Right lobe of liver (tissue), 6 donors: ENCODE data around the gene OR8B3. TPM values are rescaled to one million over a fixed set of nuclear protein-coding genes. Genes with fewer than 3 reads are reported as not detected.

Experiments
- ATAC-seq, 4 donors: fragments of 200-7000 bp; cut with Tn5 transposase; one replicate each; pipeline ENCODE4 v1.9.1; 2020; ENCODE audit warnings: mild to moderate bottlenecking in 4 of 4, moderate library complexity in 4 of 4
- DNase-seq, 3 donors: peaks; one replicate each; pipeline ENCODE4 v3.0.0-alpha.2; 2020
- H3K27ac ChIP-seq, 3 donors: fragments of 200-600 bp; one replicate each; pipeline ENCODE4 v1.8.0; 2022
- H3K27me3 ChIP-seq, 2 donors: fragments of 200-600 bp; one replicate each; pipeline ENCODE4 v1.8.0; 2022
- H3K36me3 ChIP-seq, 4 donors: fragments of 200-600 bp; sonication (generic) in 1 of 4; one replicate each; pipeline versions ENCODE4 v1.5.1 to v1.8.0; 2017 to 2022; ENCODE audit warnings: control low read depth in 1 of 4
- H3K4me1 ChIP-seq, 4 donors: fragments of 200-600 bp; sonication (generic) in 1 of 4; one replicate each; pipeline versions ENCODE4 v1.5.1 to v1.8.0; 2017 to 2022; ENCODE audit warnings: control low read depth in 1 of 4
- H3K4me3 ChIP-seq, 3 donors: fragments of 200-600 bp; one replicate each; pipeline ENCODE4 v1.8.0; 2022
- H3K9me3 ChIP-seq, 4 donors: fragments of 200-600 bp; sonication (generic) in 1 of 4; one replicate each; pipeline versions ENCODE4 v1.5.1 to v1.8.0; 2017 to 2022; ENCODE audit warnings: control low read depth in 1 of 4
- POLR2A ChIP-seq: fragments of 450-650 bp; IDR thresholded peaks from one replicate; pipeline ENCODE4 v1.6.1; 2017; ENCODE audit warnings: antibody characterized with exemption, mild to moderate bottlenecking
- WGBS: methylation state at CpG from one replicate; pipeline ENCODE4 v1.1.6; 2018; ENCODE audit warnings: low coverage, low lambda C conversion rate; ENCODE audit not compliant: insufficient coverage; ENCODE audit errors: missing lambda C conversion rate; 5-methylcytosine and 5-hydroxymethylcytosine counted together
- intact Hi-C, 2 donors: fragments of 100-400 bp; cut with DNase I; formaldehyde crosslinking; loops; one replicate each; pipeline versions ENCODE4 v1.11.2 to v1.14.1; 2022
- total RNA-seq, 6 experiments: library from RNA; depleted of rRNA in 2 of 6; stranded (reverse); fragments of >200 nt in 2 of 6; fragmentation: NEBNext Ultra II Directional in 3 of 6; extraction: Animal tissue kit (Norgen Biotek cat#: 25700) in 3 of 6; gene quantifications; one replicate each; pipeline versions ENCODE4 v1.1.0 to v1.2.4, GENCODE V29; 2016 to 2023
- TF ChIP-seq, protein P1 (sequence below), 4 donors: fragments of 200-600 bp in 3 of 4; fragments of 450-650 bp in 1 of 4; IDR thresholded peaks; one replicate each; pipeline versions ENCODE4 v1.5.1 to v1.8.0; 2016 to 2022; ENCODE audit warnings: antibody characterized with exemption in 4 of 4, mild to moderate bottlenecking in 2 of 4
- donor health status: DM: no; HTN: yes; CAD: no.
- donor health status: DM: no; HTN: no; CAD: no.
- donor health status: DM: no; HTN: no; CAD: no.
- donor health status: DM: no; HTN: yes; CAD: no.
- donor health status: DM: no; HTN: yes; CAD: no.

The OR8B3 gene
- total RNA-seq, 6 experiments from 2014 or later = not detected

DNA sequence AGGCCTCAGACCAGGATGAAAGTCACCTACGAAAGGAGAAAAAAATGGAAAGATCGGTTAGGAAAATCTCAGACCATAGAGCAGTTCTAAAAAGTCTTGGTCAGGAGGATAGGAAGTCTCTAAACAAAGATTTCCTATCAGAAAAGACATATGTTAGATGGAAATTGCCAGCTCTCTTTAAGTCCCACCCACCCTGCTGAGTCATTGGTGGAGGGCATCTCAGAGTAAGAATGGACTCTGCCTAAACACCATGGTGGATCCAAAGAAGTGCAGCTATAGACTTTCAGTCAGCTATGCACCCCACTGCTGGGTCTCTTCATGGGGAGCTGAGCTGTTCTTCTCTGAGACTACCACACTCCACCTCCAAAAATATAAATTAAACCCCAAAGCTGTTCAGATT is 18.2 kb downstream of the OR8B3 start:
- TF ChIP-seq POLR2A = no peak
- TF ChIP-seq, protein P1, sequence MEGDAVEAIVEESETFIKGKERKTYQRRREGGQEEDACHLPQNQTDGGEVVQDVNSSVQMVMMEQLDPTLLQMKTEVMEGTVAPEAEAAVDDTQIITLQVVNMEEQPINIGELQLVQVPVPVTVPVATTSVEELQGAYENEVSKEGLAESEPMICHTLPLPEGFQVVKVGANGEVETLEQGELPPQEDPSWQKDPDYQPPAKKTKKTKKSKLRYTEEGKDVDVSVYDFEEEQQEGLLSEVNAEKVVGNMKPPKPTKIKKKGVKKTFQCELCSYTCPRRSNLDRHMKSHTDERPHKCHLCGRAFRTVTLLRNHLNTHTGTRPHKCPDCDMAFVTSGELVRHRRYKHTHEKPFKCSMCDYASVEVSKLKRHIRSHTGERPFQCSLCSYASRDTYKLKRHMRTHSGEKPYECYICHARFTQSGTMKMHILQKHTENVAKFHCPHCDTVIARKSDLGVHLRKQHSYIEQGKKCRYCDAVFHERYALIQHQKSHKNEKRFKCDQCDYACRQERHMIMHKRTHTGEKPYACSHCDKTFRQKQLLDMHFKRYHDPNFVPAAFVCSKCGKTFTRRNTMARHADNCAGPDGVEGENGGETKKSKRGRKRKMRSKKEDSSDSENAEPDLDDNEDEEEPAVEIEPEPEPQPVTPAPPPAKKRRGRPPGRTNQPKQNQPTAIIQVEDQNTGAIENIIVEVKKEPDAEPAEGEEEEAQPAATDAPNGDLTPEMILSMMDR (IDR thresholded peaks at IDR 0.05) = no peak
- Histone ChIP-seq H3K27me3 (no peaks in the 10 kb centered on the region), H3K27ac (no peak overlapping the region), H3K36me3 (no peaks in the 10 kb centered on the region), H3K4me3 (no peak overlapping the region), H3K4me1 (no peaks in the 10 kb centered on the region), H3K9me3 (no peaks in the 10 kb centered on the region)
- WGBS = 79% methylated on average over 2 of the region's 2 CpGs
- ATAC-seq = no peak
- intact Hi-C loops = no loop called here
- DNase-seq = no peak

DNA sequence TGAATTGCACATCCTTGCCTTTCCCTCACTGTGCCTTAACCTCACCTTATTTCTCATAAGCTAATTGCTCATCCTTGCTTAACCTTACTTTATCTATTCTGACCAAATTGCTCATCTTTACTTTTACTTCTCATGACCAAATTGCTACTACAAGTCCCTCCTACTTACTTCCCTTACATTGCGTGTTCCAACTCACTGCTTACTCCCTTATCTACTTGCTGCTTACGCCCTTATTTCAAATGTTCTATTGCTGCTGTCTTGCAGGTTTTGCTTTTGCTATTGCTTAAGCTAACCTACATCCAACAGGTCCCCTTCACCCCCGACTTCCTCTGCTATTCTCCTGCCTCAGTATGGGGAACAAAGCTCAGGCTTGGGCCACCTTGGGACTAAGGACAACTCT is 22.5 kb downstream of the OR8B3 start:
- H3K36me3 ChIP-seq = no peaks in the 10 kb centered on the region
- H3K4me1 ChIP-seq = no peaks in the 10 kb centered on the region
- ATAC-seq (no peak), DNase-seq (no peak)
- H3K4me3 ChIP-seq = no peak overlapping the region
- WGBS = 22% methylated on average over 3 of the region's 3 CpGs
- H3K27me3 ChIP-seq = no peaks in the 10 kb centered on the region
- TF ChIP-seq, protein P1 (IDR thresholded peaks at IDR 0.05) = no peak
- TF ChIP-seq POLR2A = no peak
- no peaks in the 10 kb centered on the region for H3K9me3 ChIP-seq
- intact Hi-C loops = no loop called here
- no peak overlapping the region for H3K27ac ChIP-seq

DNA sequence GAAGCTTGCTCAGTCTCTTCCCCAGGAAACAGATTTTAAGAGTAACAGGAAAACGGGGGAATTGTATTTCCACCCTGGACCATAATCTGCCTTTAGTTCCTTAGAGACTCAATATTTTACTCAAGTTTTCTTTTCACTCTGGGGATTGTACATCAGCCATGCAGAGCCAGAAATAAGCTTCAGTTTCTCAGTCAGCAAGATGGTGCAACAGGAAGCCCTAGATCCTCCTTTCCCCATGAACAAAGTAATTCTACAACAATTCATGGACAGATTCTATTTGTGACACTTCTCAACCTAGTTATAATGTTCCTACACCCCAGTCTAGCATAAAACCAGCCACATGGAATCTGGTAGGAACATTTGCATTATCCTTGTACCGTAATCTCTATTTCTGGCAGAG is 39.3 kb downstream of the OR8B3 start:
- Histone ChIP-seq H3K9me3 (no peaks in the 10 kb centered on the region), H3K4me1 (no peaks in the 10 kb centered on the region), H3K27me3 (no peaks in the 10 kb centered on the region), H3K36me3 (no peaks in the 10 kb centered on the region), H3K4me3 (no peak overlapping the region), H3K27ac (no peak overlapping the region)
- intact Hi-C loops = no loop called here
- no peak for TF ChIP-seq POLR2A
- TF ChIP-seq, protein P1 (IDR thresholded peaks at IDR 0.05) = no peak
- DNase-seq = no peak
- ATAC-seq = no peak
- 9% methylated on average over 2 of the region's 2 CpGs for WGBS

DNA sequence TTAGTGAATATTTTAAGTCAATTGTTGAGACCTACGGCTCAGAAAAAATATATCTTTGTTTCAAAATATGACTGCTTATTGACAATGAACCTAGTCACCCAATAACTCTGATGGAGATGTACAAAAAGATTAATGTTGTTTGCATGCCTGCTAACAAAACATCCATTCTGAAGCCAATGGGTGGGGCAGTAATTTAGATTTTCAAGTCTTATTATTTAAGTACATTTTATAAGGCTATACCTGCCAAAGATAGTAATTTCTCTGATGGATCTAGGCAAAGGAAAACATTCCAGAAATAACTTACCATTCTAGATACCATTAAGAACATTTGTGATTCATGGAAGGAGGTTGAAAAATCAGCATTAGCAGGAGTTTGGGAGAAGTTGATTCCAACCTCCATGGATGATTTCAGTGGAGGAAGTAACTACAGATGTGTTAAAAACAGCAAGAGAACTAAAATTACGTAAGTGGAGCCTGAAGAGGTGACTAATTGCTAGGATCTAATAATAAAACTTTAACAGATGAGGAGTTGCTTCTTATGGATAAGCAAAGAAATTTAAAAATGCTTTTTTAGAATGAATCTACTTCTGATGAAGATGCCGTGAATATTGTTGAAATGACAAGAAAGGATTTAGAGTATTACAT is 52.4 kb downstream of the OR8B3 start:
- Histone ChIP-seq H3K4me3 (no peak overlapping the region), H3K4me1 (no peaks in the 10 kb centered on the region), H3K36me3 (no peaks in the 10 kb centered on the region), H3K27me3 (no peaks in the 10 kb centered on the region), H3K9me3 (no peaks in the 10 kb centered on the region), H3K27ac (no peak overlapping the region)
- intact Hi-C loops = no loop called here
- 25% methylated on average over 3 of the region's 3 CpGs for WGBS
- no peak for TF ChIP-seq POLR2A
- TF ChIP-seq, protein P1 (IDR thresholded peaks at IDR 0.05) = no peak
- no peak for DNase-seq
- ATAC-seq = no peak

Other genes starting within 250 kb of the OR8B3 start
- not detected for gene OR10D3, start 215.7 kb downstream of the OR8B3 start, total RNA-seq
- gene OR8G1, start 157.9 kb downstream of the OR8B3 start, total RNA-seq = not detected
- gene OR8G5, start 142.6 kb downstream of the OR8B3 start, total RNA-seq = not detected
- gene OR8D1, start 85.1 kb downstream of the OR8B3 start, total RNA-seq = not detected
- gene OR8D2, start 78.8 kb downstream of the OR8B3 start, total RNA-seq = not detected
- gene OR8B2, start 14.5 kb downstream of the OR8B3 start, total RNA-seq = not detected
- gene OR8B4, start 25.8 kb upstream of the OR8B3 start, total RNA-seq = not detected
- not detected for gene OR8B8, start 46.7 kb upstream of the OR8B3 start, total RNA-seq
- not detected for gene OR8B12, start 144.6 kb upstream of the OR8B3 start, total RNA-seq
- not detected for gene OR8A1, start 171.0 kb upstream of the OR8B3 start, total RNA-seq
- not detected for gene PANX3, start 212.4 kb upstream of the OR8B3 start, total RNA-seq
- gene TBRG1, start 223.8 kb upstream of the OR8B3 start, total RNA-seq = 10 to 100 TPM; 13.3 to 20.5 (median 17.9) TPM